NT2/D1 (cell line): ENCODE measurements around the gene COX4I1.

Source experiments
- SUZ12 ChIP-seq: IDR thresholded peaks from 2 replicates; pipeline ENCODE4 v1.6.1; 2011; ENCODE audit not compliant: insufficient read length, insufficient read depth; ENCODE audit errors: extremely low read depth
- YY1 ChIP-seq: IDR thresholded peaks from 2 replicates; pipeline ENCODE4 v1.6.1; 2011; ENCODE audit not compliant: insufficient read length, insufficient read depth

DNA sequence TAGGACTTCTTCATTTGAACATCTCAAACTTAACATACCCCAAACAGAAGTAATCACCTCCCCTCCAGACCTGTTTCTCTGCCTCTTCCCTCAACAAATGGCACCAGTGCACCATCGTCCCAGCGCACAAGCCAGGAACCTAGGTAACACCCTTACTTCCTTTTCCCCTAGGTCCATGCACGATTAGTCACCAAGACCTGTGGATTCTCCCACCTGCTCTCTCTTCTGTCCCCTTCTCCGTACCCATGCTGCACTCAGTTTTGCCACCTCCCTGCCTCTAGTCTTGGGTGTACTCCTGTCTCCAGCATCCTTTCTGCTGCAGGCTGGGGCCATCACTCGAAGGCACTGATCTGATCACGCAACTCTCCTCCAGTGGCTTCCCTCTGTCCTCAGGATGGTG is 3.3 kb upstream of the COX4I1 start:
- TF ChIP-seq YY1: no peak
- TF ChIP-seq SUZ12: no peak
